CD4-positive, alpha-beta T cell treated with Interleukin-10 for 1 hour (primary cell): ENCODE results near the gene HLA-DPA1.

Experiments used
- DNase-seq: peaks from one replicate; pipeline ENCODE4 v3.0.0-alpha.2; 2020

The HLA-DPA1 gene

DNA sequence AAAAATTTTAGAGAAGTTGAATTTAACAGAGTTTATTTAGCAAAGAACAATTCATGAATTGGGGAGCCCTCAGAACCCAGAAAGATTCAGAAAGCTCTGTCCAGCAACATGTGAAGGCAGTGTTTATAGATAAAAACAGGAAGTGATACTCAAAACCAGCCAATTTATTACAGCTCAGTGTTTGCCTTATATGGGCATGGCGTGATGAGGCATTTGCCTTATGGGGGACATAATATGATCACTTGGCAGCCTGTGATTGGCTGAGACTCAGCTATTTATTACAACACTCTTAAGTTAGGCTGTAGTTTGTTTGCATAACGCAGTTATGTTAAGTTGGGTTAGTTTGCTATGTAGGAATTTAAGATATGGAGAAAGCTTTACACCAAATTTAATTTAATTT, 11.5 kb downstream of the HLA-DPA1 start:
- DNase-seq: no peak

DNA sequence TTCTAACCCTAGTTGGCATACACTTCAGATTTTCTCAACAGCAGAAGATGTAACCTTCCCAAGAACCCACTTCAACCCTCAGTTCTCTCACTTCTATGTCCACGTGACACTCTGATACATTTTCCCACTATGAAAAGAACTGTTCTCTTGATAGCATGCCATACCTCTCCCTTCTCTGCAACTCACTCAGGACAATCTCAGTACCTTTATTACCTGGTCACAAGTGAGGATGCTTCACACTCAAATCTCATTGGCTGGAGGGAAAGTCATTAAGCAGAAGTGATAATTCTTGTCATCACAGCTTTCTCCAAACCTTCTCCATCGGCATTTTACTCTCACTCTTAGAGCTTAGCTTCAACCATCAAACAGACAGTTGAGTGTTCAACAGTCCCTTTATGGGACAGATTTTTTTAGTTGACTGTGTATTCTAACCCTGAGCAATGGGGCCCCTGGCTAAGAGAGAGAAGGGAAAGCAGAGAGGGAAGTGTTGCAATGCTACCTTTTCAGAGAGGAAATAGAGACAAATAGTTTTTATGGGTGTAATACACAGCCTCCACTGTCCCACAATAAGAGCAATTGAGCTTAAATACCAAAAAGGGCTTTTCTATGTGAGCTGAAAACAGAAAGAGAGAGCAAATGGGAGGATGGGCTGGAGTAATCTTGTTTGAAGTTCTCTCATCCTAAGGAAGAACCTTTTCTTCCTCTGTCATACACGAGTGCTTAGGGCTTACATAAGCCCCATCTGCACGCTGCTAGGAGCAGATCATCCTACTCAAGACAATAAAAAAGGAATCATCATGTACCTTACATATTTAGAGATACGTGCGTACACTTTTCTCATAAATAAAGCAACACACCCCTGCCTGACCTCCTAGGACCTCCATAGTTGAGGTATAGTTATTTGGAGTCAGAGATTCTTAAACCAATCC, 16.0 kb downstream of the HLA-DPA1 start:
- DNase-seq: no peak

DNA sequence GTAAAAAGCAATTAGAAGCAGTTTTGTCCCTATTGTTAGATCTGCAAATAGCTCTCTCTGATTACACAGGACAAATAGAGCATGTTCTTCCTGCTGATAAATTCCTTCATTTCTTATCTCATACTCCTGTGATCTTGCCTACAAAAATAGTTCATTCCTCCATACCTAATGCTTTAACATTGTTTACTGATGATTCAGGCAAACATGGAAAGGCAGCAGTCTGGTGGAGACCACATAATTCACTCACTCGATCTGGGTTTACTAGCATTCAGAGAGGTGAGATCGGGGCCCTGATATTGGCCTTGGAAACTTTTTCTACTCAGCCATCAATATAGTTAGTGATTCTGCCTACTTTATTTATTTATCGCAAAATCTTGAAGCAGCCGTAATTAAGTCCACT, 20.2 kb downstream of the HLA-DPA1 start:
- DNase-seq: no peak

DNA sequence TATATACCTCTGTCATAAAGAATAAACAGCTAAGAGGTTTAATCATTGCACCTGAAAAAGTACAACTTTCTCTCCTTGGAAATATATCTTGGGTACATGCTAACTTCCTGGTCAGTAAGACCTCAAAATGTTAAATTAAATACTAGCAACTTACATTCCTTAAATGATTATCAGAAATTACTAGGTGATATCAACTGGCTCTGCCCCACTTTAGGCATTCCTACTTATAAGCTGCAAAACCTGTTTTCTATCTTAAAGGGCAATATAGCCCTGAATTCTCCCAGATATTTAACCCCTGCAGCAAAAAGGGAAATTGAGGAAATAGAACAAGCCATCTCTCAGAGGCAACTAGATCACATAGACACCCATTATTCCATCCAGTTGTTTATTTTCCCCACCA, 20.8 kb downstream of the HLA-DPA1 start:
- no peak for DNase-seq

DNA sequence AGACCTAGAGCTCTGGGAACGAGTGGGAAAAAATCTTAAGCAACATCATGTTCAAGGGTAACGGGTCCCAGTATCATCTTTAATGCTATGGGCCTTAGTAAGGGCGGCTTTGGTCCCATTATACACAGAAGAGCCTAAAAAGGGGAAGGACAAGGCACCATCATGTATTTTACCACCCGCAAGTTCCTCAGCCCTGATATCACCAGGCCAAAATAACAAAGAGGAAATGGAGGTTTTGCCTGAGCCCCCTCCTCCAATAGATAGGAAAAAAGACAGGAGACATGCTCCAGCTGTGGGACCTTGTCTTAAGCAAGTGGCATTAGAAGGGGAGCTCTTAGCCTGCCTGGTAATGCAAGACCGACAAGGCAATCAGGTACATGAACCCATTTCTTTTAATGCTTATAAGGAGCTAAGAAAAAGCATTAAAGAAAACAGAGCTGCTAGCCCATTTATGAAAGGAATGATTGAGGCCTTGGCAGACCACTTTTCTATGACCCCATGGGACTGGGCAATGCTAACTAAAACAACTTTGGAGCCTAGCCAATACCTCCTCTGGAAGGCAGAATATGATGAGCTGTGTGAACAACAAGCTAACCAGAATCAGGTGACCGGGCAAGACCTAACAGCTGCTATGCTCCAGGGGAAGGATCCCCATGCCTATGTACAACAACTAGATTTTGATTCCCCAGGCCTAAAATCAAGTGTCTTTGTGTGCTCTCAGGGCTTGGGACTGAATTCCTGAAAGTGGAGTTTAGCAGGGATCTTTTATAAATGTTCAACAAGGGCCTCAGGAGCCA, 23.2 kb downstream of the HLA-DPA1 start:
- DNase-seq: no peak

DNA sequence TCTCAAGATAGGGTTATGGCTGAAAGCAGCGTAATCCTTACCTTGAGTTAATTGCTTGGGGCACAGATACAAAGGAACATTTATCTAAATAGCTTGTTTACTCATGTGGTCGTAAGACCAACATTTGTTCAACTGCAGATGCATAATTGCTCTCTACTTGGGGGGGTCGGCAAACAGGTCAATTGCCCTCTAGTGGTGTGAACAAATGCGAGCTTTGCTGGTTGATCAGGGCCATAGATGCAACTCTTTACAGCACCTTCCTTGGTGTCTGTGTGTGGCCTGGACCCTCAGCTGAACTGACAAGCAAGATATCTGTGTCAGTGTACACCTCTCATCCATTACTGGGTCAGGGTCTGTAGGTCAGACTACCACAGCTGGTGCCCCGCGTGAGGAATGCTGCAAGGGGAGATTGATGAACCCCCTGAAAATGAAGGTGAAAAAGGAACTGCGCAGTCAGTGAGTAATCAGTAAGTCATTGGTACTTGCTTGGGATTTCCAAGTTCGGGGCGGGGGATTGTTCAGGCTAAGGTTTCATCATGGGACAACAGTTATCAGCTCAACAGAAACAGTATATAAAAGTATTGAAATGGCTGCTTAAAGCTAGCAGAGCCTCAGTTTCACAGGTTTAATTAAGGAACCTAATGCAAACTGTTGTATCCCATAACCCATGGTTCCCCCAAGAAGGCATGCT, 24.0 kb downstream of the HLA-DPA1 start:
- DNase-seq: no peak

DNA sequence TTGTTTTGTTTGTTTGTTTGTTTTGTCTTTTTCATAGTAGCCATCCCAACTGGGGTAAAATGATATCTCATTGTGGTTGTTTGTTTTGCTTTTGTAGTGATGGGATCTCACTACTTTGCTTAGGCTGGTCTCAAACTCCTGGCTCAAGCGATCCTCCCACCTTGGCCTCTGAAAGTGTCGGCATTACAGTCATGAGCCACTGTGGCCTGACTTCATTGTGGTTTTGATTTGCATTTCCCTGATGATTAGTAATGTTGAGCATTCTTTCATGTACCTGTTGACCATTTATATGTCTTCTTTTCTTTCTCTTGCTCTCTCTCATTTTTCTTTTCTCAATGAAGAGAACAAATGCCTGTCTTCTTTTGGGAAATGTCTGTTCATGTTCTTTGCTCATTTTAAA, 33.3 kb downstream of the HLA-DPA1 start:
- DNase-seq: no peak

DNA sequence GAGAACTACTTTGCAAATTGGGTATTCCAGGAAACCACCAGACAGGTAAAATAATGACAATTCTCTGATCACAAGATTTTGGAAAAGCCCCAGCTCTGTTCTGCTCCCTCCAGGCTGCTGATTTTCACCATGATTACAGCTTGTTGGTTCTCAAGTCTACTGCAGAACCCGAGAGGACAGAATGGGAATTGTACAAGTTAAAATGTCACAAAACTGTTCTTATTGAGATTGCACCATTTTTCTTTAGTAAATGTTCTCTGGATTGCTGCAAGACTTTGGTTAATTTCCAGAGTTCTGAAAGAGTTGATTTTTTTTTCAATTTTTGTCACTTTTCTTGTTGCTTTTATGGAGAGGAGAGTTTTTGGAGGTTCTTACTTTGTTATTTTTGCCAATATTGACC, 36.9 kb downstream of the HLA-DPA1 start:
- no peak for DNase-seq

DNA sequence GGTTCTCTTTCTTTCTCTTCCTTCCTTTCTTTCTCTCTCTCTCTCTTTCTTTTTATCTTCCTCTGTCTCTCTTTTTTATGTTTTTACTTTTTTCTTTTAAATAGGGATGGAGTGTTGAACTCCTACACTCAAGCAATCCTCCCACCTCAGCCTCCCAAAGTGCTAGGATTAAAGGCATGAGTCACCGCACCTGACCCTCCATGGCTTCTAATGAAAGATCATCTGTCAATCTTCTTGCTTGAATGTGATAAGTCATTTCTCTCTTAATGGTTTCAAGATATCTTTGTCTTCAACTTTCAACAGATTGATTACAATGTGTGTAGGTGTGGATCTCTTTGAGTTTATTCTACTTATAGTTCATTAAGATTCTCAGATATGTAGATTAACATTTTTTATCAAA, 38.9 kb downstream of the HLA-DPA1 start:
- DNase-seq: no peak

DNA sequence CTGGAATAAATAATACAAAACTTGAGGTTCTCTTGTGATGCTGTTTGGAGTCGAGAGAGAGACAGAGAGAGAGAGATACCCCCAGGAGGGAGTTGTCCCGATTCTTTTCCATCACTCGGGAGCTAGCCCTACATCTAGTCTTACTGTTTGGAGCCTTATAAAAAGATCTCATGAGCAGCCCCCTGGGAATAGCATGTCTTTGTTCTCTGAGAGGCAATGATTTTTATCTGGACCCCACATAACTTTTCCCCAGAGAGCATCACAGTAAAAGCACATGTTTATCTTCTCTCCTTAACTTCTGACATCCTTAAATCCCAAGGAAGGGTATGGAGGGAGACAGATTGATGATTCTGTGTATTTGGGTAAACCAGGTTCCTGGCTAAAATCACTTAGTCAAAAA, 43.2 kb downstream of the HLA-DPA1 start:
- DNase-seq: no peak

DNA sequence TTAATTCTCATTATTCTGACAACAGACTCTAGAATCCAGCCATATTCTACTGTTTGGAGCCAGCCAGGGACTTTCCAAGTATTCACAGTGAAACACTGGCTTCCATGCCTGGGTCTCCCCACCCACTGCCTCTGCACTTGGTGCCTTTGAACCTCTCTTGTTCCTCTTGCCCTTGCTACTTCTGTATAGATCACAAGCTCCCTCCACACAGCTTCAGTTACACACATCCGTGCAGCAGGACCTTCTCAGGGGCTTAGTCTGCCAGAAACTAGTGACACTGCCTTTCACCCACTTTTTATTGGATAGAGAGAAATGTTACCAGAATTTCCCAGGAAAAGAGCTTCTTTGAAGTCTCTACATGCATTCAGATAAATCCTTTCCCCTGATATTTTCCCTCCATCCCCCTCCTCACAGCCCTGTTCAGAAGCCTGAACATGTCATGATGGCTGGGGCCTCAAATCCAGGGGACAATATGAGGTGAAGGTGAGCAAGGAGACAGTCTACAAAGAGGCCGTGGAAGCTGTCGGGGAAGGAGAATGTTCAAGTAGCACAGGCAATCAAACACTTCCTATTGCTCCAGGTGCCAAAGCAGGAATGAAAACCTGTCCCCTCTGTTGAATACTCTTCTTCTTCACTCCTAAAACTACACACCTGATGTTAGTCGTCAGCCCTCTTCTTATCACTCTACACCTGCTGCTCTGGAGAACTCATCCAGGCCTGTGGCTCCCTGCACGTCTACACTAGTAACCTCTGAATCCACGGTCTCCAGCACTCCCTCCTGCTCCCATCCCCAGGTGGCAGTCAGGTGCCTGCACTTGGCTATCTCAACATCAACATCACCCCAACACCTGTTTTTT, 43.9 kb downstream of the HLA-DPA1 start:
- peak; percentile 57 for DNase-seq

DNA sequence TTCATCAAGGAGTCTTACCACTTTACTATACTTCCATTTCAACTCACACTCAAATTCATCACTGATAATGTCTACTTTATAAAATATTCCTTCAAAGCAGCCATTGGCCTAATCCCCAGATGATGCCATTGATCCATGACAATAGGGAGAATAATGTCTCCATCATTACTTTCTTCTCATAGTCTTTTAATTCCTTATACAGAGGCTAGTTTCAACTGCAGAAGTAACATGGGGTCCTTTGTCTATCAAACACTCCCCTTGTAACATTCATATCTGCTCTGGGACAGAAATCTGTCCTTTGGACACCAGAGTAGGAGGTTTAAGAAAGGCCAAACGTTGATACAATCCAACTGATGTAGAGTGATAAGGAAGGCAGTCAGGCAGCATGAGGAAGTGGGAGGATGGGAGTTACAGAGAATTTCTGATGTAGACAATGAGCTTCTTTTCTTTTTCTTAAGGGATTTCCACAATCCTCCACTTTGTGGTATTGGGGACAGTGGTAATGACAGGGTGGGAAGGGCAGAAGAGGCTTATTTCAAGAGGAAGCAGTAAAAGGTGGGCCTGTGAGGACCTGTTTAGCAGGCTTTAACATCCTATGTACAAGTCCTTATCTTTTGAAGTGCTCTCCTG, 45.1 kb downstream of the HLA-DPA1 start:
- DNase-seq: no peak

DNA sequence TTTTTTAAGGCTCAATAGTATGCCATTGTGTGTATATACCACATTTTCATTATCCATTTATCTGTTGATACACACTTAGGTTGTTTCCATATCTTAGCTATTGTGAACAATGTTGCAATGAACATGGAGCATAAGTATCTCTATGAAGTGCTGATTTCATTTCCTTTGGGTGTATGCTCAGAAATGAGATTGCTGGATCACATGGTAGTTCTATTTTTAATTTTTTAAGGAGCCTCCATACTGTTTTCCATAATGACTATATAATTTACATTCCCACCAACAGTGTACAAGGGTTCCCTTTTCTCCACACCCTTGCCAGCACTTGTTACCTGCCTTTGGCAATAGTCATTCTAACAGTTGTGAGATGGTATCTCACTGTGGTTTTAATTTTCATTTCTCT, 48.9 kb downstream of the HLA-DPA1 start:
- no peak for DNase-seq

DNA sequence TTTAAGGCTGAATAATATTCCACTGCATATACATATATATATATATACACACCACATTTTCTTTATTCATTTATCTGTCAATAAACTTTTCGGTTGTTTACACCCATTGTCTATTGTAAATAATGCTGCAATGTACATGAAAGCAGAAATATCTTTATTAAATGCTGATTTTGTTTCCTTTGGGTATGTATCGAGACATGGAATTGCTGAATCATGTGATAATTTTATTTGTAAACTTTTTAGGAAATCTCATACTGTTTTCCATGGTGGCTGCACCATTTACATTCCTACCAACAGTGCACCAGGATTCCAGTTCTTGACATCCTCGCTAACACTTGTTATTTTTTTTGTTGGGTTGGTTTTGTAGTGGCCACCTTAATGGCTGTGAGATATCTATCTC, 49.9 kb downstream of the HLA-DPA1 start:
- DNase-seq: no peak

DNA sequence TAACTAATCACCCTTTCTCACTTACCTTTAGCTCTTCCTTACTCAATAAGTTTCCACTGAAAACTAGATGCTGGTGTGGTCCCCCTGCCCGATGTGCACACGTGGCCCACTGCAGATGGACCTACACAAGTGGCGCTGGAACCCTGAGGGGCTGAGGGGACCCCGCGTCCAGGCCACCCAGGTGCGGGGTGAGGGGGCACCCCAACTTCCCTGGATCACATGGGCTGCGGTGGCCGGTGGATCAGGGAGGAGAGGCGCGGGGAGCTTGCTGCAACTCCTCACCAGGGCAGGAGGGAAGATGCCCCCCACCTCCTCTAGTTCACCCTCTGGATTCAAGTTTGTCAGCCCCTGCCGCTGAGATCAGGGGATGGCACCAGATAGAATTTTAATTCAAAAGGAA, 51.5 kb downstream of the HLA-DPA1 start:
- no peak for DNase-seq

DNA sequence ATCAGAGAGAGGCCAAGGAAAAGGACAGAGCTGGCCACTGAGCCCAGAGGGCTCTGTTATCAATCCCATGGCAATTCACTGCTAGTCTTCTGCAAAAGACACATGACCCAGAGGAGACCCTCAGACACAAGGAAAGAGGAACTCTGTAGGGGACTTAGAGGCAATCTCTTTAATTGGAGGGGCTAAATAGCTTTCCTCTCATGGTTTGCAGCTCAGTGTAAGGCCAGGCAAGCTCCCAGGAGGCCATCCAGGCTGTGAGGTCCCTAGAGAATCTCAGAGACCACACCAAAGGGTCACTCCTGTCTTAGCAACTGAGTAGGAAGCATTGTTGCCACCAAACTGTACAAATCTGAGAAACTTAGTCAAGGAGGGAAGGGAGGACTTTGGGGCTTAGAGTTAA, 54.1 kb downstream of the HLA-DPA1 start:
- no peak for DNase-seq

DNA sequence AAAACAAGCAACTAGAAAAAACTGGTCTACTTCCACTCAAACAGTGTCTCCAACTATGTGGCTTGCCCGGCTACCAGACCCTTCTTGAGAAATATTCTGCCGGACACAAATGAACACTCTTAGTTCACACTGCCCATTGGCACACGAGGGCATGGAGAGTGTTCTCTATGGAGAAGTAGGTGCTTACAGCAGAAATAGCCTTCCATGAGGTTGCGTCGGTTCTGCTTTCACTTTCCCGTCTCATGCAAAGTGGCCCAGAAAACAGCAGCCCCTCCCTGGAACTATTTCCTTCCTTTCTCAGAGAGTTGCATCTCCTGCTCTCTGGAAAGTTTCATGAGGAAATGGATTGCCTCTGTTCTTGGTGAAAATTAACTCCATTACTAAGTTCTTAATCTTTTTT, 54.5 kb downstream of the HLA-DPA1 start:
- peak; percentile 39 for DNase-seq

DNA sequence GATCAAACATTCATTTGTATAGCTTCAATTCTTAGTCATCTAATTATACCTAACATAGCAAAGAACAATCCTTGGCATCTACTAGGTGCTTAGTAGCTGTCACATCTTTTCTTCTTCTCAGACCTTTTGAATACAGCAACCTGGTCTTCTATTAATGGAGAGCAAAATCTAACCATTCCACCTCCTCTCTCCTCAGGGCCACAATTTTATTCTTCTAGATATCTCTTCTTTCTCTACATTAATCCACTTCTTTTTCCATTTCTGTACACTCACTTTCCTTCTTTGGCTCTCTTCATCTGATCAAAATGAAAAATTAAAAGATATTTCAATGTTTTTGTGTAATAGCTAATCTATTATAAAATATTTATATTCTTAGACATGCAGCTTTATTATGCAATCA, 55.0 kb downstream of the HLA-DPA1 start:
- DNase-seq: no peak

DNA sequence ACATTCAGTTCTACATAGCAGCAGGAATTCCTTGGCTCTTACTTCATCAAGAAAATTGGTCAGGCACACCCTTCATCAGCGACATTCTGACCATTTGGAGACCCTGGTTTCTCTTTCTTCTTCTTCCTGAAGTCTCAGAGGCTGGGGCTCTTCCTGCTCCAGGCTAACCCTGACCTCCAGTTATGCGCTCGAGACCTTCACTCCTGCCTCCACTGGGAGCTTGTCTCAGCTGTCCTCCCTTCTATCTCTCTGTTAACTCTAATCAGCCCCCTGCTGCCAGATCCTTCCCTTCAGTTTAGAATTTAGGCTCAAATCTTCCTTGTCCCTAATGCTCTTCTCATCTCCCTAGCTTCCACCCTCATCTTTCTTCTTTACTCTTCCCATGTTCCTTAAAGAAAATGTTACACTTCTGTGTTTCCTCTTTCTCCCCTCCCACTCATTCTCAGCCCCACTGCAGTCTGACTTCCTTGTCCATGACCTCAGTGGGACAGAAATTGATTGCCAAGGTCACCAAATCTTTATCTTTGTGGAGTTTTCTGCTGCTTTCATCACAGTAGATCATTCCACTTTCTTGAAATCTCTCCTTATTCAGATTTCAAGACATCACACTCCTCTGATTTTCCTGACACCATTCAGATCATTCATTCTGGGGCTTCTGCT, 55.6 kb downstream of the HLA-DPA1 start:
- DNase-seq: no peak

DNA sequence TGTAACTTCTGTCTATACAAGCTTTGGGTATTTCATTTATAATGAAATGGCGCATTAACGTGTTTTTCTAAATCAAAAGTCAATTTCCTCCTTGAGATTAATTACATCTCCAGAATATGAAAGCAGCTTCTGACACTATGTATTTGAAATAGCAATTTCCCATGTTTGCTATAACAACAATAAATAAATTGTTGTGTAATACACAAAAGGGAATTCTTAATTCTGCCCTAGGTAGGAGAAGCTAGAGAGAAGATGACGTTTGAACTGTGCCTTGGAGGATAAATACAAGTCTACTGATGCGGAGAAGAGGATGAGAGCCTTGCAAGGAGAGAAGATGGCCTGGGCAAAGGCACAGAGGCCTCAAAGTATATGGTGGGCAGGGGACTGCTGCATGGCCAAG, 56.4 kb downstream of the HLA-DPA1 start:
- DNase-seq: no peak

DNA sequence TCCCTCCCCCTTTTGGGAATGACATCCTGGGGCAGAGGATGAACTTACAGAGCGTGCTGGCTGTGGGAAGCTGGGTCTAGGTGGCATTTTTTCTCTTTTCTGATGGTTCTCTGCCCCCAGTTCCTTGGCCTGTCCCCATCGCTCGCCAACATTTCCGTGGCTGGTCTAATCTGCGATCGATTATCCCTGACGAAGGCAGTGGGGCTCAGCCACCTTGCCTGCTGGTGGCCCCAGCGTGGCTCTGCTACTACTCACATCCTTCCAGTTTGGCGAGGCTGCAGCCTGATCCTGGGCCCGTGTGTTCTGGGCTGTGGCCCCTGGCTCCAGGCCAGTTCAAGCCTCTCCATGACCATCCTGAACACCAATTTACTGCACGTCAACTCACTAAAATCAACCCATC, 57.7 kb downstream of the HLA-DPA1 start:
- no peak for DNase-seq
